ENCODE data around the gene TNRC6A. TPM values are rescaled to one million over a fixed set of nuclear protein-coding genes. Genes with fewer than 3 reads are reported as not detected.

The TNRC6A gene
- total RNA-seq (2022; extraction: Qiagen RNA extraction; ENCODE audit: low read depth): 23.2 to 29.6 TPM (median 28.4 TPM) in 5 replicates

DNA sequence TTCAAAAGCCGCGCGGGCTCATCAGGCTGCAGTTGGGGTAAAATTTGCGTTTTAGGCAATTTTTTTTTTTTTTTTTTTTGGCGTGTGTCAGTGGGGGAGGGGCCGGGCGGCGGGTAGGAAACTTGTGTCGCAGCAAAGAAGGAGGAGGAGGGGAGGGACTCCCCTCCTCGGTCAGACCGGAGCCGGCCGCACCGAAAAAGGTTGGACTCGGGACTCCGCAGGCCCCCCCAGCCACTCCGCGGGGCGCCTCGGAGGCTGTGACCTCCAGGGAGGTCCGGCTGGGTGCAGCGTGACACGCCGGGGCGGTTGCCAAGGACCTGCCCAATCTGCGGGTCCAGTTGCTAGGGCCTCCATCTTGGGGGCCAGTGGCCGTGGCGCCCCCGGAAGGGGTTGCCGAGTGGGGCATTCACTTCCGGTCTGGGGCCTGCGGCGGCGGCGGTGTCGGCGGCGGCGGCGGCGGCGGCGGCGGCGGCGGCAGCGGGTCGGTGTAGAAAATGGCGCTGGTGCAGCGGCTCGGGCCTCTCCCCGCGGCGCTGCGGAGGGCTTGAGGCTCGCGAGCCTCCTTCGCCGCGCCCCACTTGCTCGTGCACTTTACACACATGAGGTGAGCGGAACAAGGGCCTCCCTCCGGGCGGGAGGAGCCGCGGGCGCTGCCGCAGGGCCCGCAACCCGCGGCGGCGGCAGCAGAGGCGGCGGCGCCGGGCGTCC is at the start of gene TNRC6A:
Gene TNRC6A, plus strand, starts transcription at position 409 of the 708 bp plus-strand sequence. Its CDS starts 191 bp downstream, at position 600.

DNA sequence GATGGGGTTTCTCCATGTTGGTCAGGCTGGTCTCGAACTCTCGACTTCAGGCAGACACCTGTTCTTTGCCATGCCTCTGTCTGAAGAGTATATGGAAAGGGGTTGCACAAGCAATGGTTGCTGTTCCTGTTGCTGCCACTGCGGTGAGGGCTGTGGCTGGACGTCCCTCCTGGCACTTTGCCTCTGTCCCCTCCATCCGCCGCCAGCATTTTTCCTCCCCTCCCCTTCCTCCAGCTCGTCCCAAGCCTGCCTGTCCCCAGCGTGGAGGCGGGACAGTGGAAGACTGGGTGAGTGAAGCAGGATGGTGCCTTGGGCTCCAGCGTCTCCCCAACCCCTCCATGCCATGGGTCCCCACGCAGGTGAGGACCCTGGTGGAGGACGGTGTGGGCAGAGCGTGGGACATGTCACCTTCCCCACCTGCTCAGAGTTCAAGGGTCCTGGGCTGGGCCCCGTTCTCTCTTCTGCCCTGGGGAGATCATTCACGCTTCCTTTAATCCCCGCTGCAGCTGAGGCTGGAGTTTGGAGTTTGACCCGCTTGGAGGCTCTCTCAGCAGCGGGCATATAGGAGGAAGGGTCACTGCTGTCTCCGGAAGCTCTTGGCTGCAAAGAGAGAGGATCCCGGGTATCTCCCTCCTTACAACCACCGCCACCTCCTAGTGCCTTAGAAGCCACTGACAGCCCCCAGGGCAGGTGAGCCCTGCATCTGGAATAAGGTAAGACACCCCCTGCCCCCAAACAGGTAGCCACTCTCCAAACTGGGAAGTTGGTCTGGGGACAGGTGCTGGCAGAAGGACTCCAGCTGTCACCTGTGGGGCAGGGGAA is 116.5 kb downstream of the TNRC6A start, which contains the start of gene SLC5A11:
Gene SLC5A11, plus strand, starts transcription at position 238 of the 822 bp plus-strand sequence. CDS start 12,681 bp downstream, outside the sequence.

Other genes starting within 250 kb of the TNRC6A start
- gene RBBP6, start 190.1 kb upstream of the TNRC6A start, total RNA-seq (2022; extraction: Qiagen RNA extraction; ENCODE audit: low read depth): 17.2 to 26.9 TPM (median 25.9 TPM) in 5 replicates
- 0.40 to 0.58 TPM (median 0.48 TPM) in 5 replicates for gene SLC5A11, start 116.3 kb downstream of the TNRC6A start, total RNA-seq (2022; extraction: Qiagen RNA extraction; ENCODE audit: low read depth)